Peyer's patch (tissue), 4 donors: ENCODE data around the gene TJP2.

ENCODE experiments used
- CTCF ChIP-seq, 6 experiments: fragments of 450-650 bp in 4 of 6; fragments of 200-600 bp in 2 of 6; sonication (generic) in 1 of 6; IDR thresholded peaks; one replicate each; pipeline ENCODE4 v1.5.1; 2017 to 2019; ENCODE audit warnings: antibody characterized with exemption in 6 of 6, mild to moderate bottlenecking in 3 of 6, moderate library complexity in 1 of 6
- POLR2A ChIP-seq, 2 donors: fragments of 450-650 bp; IDR thresholded peaks; one replicate each; pipeline ENCODE4 v1.5.1; 2017; ENCODE audit warnings: antibody characterized with exemption in 2 of 2, mild to moderate bottlenecking in 2 of 2, moderate library complexity in 2 of 2

- no peak for TF ChIP-seq CTCF (IDR thresholded peaks at IDR 0.05)
- TF ChIP-seq POLR2A (IDR thresholded peaks at IDR 0.05), result no peak
Measured at GRCh38 chr9:69179037-69179436, 5.0 kb downstream of the TJP2 start.
